Neutrophil (primary cell): ENCODE results near the gene C1QTNF9.

ENCODE experiments used
- H3K27ac ChIP-seq: fragments of 200-600 bp; sonication (generic); 2 replicates; pipeline ENCODE4 v1.5.1; 2016; ENCODE audit warnings: mild to moderate bottlenecking, moderate library complexity
- H3K27me3 ChIP-seq: fragments of 200-600 bp; sonication (generic); 2 replicates; pipeline ENCODE4 v1.6.0; 2016; ENCODE audit warnings: mild to moderate bottlenecking
- H3K36me3 ChIP-seq: fragments of 200-600 bp; sonication (generic); 2 replicates; pipeline ENCODE4 v1.5.1; 2017
- H3K4me1 ChIP-seq, 2 experiments: fragments of 200-600 bp in 1 of 2; sonication (generic) in 1 of 2; 1 replicate in 1 of 2; 2 replicates in 1 of 2; pipeline versions ENCODE4 v1.5.1 to v1.6.1; 2013 to 2016; ENCODE audit warnings: low read depth in 1 of 2, low read length in 1 of 2, mild to moderate bottlenecking in 1 of 2, moderate library complexity in 1 of 2; ENCODE audit not compliant: control insufficient read depth in 1 of 2, insufficient read depth in 1 of 2
- H3K4me3 ChIP-seq, 2 experiments: fragments of 200-600 bp in 1 of 2; sonication (generic) in 1 of 2; 1 replicate in 1 of 2; 2 replicates in 1 of 2; pipeline ENCODE4 v1.5.1; 2013 to 2016; ENCODE audit warnings: low read depth in 1 of 2, low read length in 1 of 2, mild to moderate bottlenecking in 1 of 2, moderate library complexity in 1 of 2
- H3K9me3 ChIP-seq: fragments of 200-600 bp; sonication (generic); 2 replicates; pipeline ENCODE4 v1.5.1; 2016
- CTCF ChIP-seq: fragments of 200-600 bp; sonication (generic); IDR thresholded peaks from 2 replicates; pipeline ENCODE4 v1.5.1; 2016; ENCODE audit warnings: antibody characterized with exemption

The C1QTNF9 gene

GRCh38 chr13:24272452-24273161 is 36.8 kb upstream of the C1QTNF9 start:
- Histone ChIP-seq H3K9me3 (no peaks in the 10 kb centered on the region), H3K27me3 (no peaks in the 10 kb centered on the region), H3K36me3 (no peaks in the 10 kb centered on the region), H3K27ac (peak overlapping the region; percentile 86), H3K4me1 (peaks cover 71 to 84% of the 10 kb centered on the region in 2 experiments), H3K4me3 (peak overlapping the region; percentile 70 to 75)
- no peak for TF ChIP-seq CTCF

- Histone ChIP-seq H3K4me1 (peaks cover 75 to 92% of the 10 kb centered on the region in 2 experiments), H3K4me3 (peak overlapping the region in 1 of 2 experiments; percentile 18), H3K27ac (peak overlapping the region; percentile 88), H3K36me3 (no peaks in the 10 kb centered on the region), H3K27me3 (no peaks in the 10 kb centered on the region), H3K9me3 (no peaks in the 10 kb centered on the region)
- no peak for TF ChIP-seq CTCF
Measured at GRCh38 chr13:24273926-24274325, 35.5 kb upstream of the C1QTNF9 start.

GRCh38 chr13:24274452-24275021 is 34.8 kb upstream of the C1QTNF9 start:
- H3K4me3 ChIP-seq, result peak overlapping the region in 1 of 2 experiments; percentile 18
- H3K27me3 ChIP-seq, result no peaks in the 10 kb centered on the region
- no peaks in the 10 kb centered on the region for H3K36me3 ChIP-seq
- H3K27ac ChIP-seq, result peak overlapping the region; percentile 88
- no peaks in the 10 kb centered on the region for H3K9me3 ChIP-seq
- H3K4me1 ChIP-seq, result peaks cover 81 to 95% of the 10 kb centered on the region in 2 experiments
- no peak for TF ChIP-seq CTCF

GRCh38 chr13:24275041-24275440 is 34.3 kb upstream of the C1QTNF9 start:
- H3K27ac ChIP-seq, result peak overlapping the region; percentile 88
- H3K36me3 ChIP-seq, result no peaks in the 10 kb centered on the region
- no peak overlapping the region for H3K4me3 ChIP-seq
- peaks cover 82 to 95% of the 10 kb centered on the region in 2 experiments for H3K4me1 ChIP-seq
- no peak for TF ChIP-seq CTCF
- no peaks in the 10 kb centered on the region for H3K27me3 ChIP-seq
- no peaks in the 10 kb centered on the region for H3K9me3 ChIP-seq

- TF ChIP-seq CTCF, result no peak
- H3K4me3 ChIP-seq, result peak overlapping the region; percentile 31
- no peaks in the 10 kb centered on the region for H3K9me3 ChIP-seq
- peak overlapping the region; percentile 88 for H3K27ac ChIP-seq
- H3K4me1 ChIP-seq, result peaks cover 89 to 100% of the 10 kb centered on the region in 2 experiments
- H3K36me3 ChIP-seq, result peaks cover 5% of the 10 kb centered on the region
- no peaks in the 10 kb centered on the region for H3K27me3 ChIP-seq
Measured at GRCh38 chr13:24276306-24276705, 33.1 kb upstream of the C1QTNF9 start.
